IMR-90 (cell line): ENCODE data around the gene ADAM15. TPM values are rescaled to one million over a fixed set of nuclear protein-coding genes. Genes with fewer than 3 reads are reported as not detected.

Source experiments
- ATAC-seq: fragments of 200-7000 bp; cut with Tn5 transposase; 2 replicates; pipeline ENCODE4 v1.9.1; 2020; ENCODE audit warnings: low read depth, mild to moderate bottlenecking, moderate library complexity
- BruUV-seq: library from RNA; stranded (reverse); fragments of 400-500 nt; replicated peaks from 2 replicates; lab custom pipeline; 2021; lab: Mats Ljungman, UMichigan
- CTCF ChIA-PET: fragments of 300-600 bp; formaldehyde crosslinking; extraction: SDS; loops from one replicate; lab custom pipeline; 2021; ENCODE audit warnings: antibody characterized with exemption; lab: Yijun Ruan, JAX
- POLR2A ChIA-PET: fragments of 300-600 bp; sonication (Branson Sonifier 250); formaldehyde crosslinking; loops from one replicate; lab custom pipeline; 2022; ENCODE audit warnings: antibody characterized with exemption; ENCODE audit not compliant: unreplicated experiment; lab: Charles Lee
- DNase-seq: peaks from one replicate; pipeline ENCODE4 v3.0.0; 2013
- H2AFZ ChIP-seq: replicated peaks from 2 replicates; pipeline ENCODE3; 2013; ENCODE audit warnings: low read length, mild to moderate bottlenecking; ENCODE audit not compliant: poor library complexity
- H2AK5ac ChIP-seq: 2 replicates; pipeline ENCODE4 v1.6.1; 2013; ENCODE audit warnings: low read depth, low read length, inconsistent platforms
- H2AK9ac ChIP-seq: replicated peaks from 2 replicates; pipeline ENCODE3; 2013; ENCODE audit warnings: mild to moderate bottlenecking, low read depth, low read length, moderate library complexity; ENCODE audit not compliant: poor library complexity
- H2BK120ac ChIP-seq: 2 replicates; pipeline ENCODE4 v1.6.1; 2013; ENCODE audit warnings: low read depth, low read length, inconsistent platforms
- H2BK15ac ChIP-seq: 3 replicates; pipeline ENCODE4 v1.6.1; 2013; ENCODE audit warnings: low read depth, low read length, inconsistent platforms
- H2BK20ac ChIP-seq: 2 replicates; pipeline ENCODE4 v1.6.1; 2013; ENCODE audit warnings: low read depth, mild to moderate bottlenecking, inconsistent platforms, low read length, moderate library complexity
- H2BK5ac ChIP-seq: 2 replicates; pipeline ENCODE4 v1.6.1; 2013; ENCODE audit warnings: mild to moderate bottlenecking, low read depth, low read length, inconsistent platforms; ENCODE audit not compliant: poor library complexity, severe bottlenecking
- H3K14ac ChIP-seq: replicated peaks from 2 replicates; pipeline ENCODE4 v1.6.1; 2013; ENCODE audit warnings: low read depth, low read length, inconsistent platforms
- H3K18ac ChIP-seq: 2 replicates; pipeline ENCODE4 v1.6.1; 2013; ENCODE audit warnings: low read depth, low read length, control low read depth
- H3K23ac ChIP-seq: 2 replicates; pipeline ENCODE4 v1.6.1; 2013; ENCODE audit warnings: low read depth, low read length, inconsistent platforms
- H3K27ac ChIP-seq: 2 replicates; pipeline ENCODE4 v1.5.1; 2013; ENCODE audit warnings: mild to moderate bottlenecking, control low read depth, low read length; ENCODE audit not compliant: insufficient read depth
- H3K27me3 ChIP-seq: 2 replicates; pipeline ENCODE4 v1.6.1; 2013; ENCODE audit warnings: low read length; ENCODE audit not compliant: control insufficient read depth, insufficient read depth
- H3K36me3 ChIP-seq: 2 replicates; pipeline ENCODE4 v1.6.1; 2013; ENCODE audit warnings: low read length, mixed read lengths; ENCODE audit not compliant: control insufficient read depth, insufficient read depth
- H3K4ac ChIP-seq: 2 replicates; pipeline ENCODE4 v1.6.1; 2013; ENCODE audit warnings: low read depth, low read length, inconsistent platforms
- H3K4me1 ChIP-seq: 2 replicates; pipeline ENCODE4 v1.6.1; 2013; ENCODE audit warnings: low read length, mixed read lengths; ENCODE audit not compliant: control insufficient read depth, insufficient read depth
- H3K4me2 ChIP-seq: 2 replicates; pipeline ENCODE4 v1.6.1; 2013; ENCODE audit warnings: low read depth, mild to moderate bottlenecking, control low read depth, low read length, moderate library complexity
- H3K4me3 ChIP-seq: 2 replicates; pipeline ENCODE4 v1.5.1; 2013; ENCODE audit warnings: low read depth, mild to moderate bottlenecking, control low read depth, low read length, moderate library complexity; ENCODE audit not compliant: insufficient read depth
- H3K56ac ChIP-seq: 2 replicates; pipeline ENCODE4 v1.6.1; 2013; ENCODE audit warnings: low read length, inconsistent platforms; ENCODE audit not compliant: insufficient read depth; ENCODE audit errors: extremely low read depth
- H3K79me1 ChIP-seq, 2 experiments: 2 replicates each; pipeline ENCODE4 v1.6.1; 2013; ENCODE audit warnings: low read length in 2 of 2, inconsistent platforms in 1 of 2, low read depth in 1 of 2
- H3K9ac ChIP-seq: 2 replicates; pipeline ENCODE4 v1.6.1; 2013; ENCODE audit warnings: low read depth, low read length, control low read depth
- H3K9me1 ChIP-seq: 2 replicates; pipeline ENCODE4 v1.6.1; 2013; ENCODE audit warnings: low read length, inconsistent platforms; ENCODE audit not compliant: insufficient read depth
- H3K9me3 ChIP-seq: 2 replicates; pipeline ENCODE4 v1.6.1; 2013; ENCODE audit warnings: low read length; ENCODE audit not compliant: control insufficient read depth, insufficient read depth
- H4K20me1 ChIP-seq: 2 replicates; pipeline ENCODE4 v1.6.1; 2013; ENCODE audit warnings: low read length, inconsistent platforms; ENCODE audit not compliant: insufficient read depth
- H4K5ac ChIP-seq: 2 replicates; pipeline ENCODE4 v1.6.1; 2013; ENCODE audit warnings: mild to moderate bottlenecking, low read depth, low read length, control low read depth
- H4K8ac ChIP-seq, 2 experiments: 2 replicates each; pipeline ENCODE4 v1.6.1; 2013; ENCODE audit warnings: low read depth in 2 of 2, low read length in 2 of 2, control low read depth in 1 of 2, inconsistent platforms in 1 of 2
- H4K91ac ChIP-seq: 2 replicates; pipeline ENCODE4 v1.6.1; 2013; ENCODE audit warnings: low read depth, low read length, inconsistent platforms; ENCODE audit not compliant: insufficient read depth
- BHLHE40 ChIP-seq: fragments of 150-350 bp; IDR thresholded peaks from 2 replicates; pipeline ENCODE4 v1.6.1; 2016; ENCODE audit warnings: mild to moderate bottlenecking, low read depth, low read length
- ELK1 ChIP-seq: fragments of 150-350 bp; IDR thresholded peaks from 2 replicates; pipeline ENCODE4 v1.6.1; 2016; ENCODE audit warnings: low read depth, mild to moderate bottlenecking, low read length, moderate library complexity, borderline replicate concordance
- POLR2A ChIP-seq: IDR thresholded peaks from 2 replicates; pipeline ENCODE4 v1.6.1; 2012; ENCODE audit warnings: mild to moderate bottlenecking, low read depth, low read length
- WGBS, 2 experiments: methylation state at CpG; one replicate each; pipeline versions ENCODE4 v1.1.5 to v1.1.7; 2013; ENCODE audit warnings: missing lambda C conversion rate in 2 of 2; ENCODE audit not compliant: insufficient read length in 1 of 2; ENCODE audit errors: extremely low coverage in 2 of 2; 5-methylcytosine and 5-hydroxymethylcytosine counted together
- dilution Hi-C: fragments of 300-500 bp; cut with HindIII; formaldehyde crosslinking; loops from one replicate; pipeline ENCODE4 v1.14.3; 2018; ENCODE audit warnings: low sequenced_read_pairs; ENCODE audit not compliant: unreplicated experiment
- in situ Hi-C: fragments of 300-500 bp; cut with MboI; formaldehyde crosslinking; loops from 3 replicates; pipeline ENCODE4 v1.14.3; 2019; ENCODE audit warnings: low sequenced_read_pairs, inconsistent platforms, mixed read lengths
- intact Hi-C: fragments of 100-400 bp; cut with micrococcal nuclease; formaldehyde crosslinking; loops from 2 replicates; pipeline ENCODE4 v1.10.0; 2022
- polyA plus RNA-seq, 3 experiments: library from polyadenylated mRNA; depleted of rRNA; stranded (reverse); fragments of >200 nt; gene quantifications; 2 replicates each; pipeline ENCODE4 v1.2.3, GENCODE V29; 2012; ENCODE audit warnings: low replicate concordance in 1 of 3
- total RNA-seq: library from RNA; depleted of rRNA; stranded (reverse); fragments of >200 nt; gene quantifications from 2 replicates; pipeline ENCODE4 v1.2.3, GENCODE V29; 2012

The ADAM15 gene
- total and polyA plus RNA-seq, 2 of the 4 experiments (the other 2 are of a cell fraction): 25.6 to 52.4 TPM

GRCh38 chr1:155033524-155033923 lies 17.6 kb upstream of the ADAM15 start, which contains the start of the genes DCST1 and DCST2:
Gene DCST1 (plus strand): TSS chr1:155033824. CDS start chr1:155034037, 213 bp downstream.
Gene DCST2 (minus strand): TSS chr1:155033781. CDS start chr1:155033701, 80 bp downstream.
- Histone ChIP-seq H2AK5ac (no peak within 1 kb of the TSS), H4K20me1 (no peaks in the 10 kb centered on the region; the same call in 1 of the 2 replicates), H3K9me1 (peaks cover 5% of the 10 kb centered on the region; the same call in 1 of the 2 replicates), H2AFZ (no peak within 1 kb of the TSS), H4K8ac (no peak within 1 kb of the TSS), H3K79me1 (no peaks in the 10 kb centered on the region), H3K9ac (no peak within 1 kb of the TSS), H3K4me3 (no peak within 1 kb of the TSS), H4K91ac (no peak within 1 kb of the TSS), H4K5ac (no peak within 1 kb of the TSS), H3K4ac (no peak within 1 kb of the TSS), H3K56ac (no peak within 1 kb of the TSS), H3K27ac (no peak within 1 kb of the TSS), H3K9me3 (no peaks in the 10 kb centered on the region), H3K14ac (no peak within 1 kb of the TSS), H2BK20ac (no peak within 1 kb of the TSS), H2BK120ac (no peak within 1 kb of the TSS), H3K4me1 (peaks cover 1% of the 10 kb centered on the region; the same call in 1 of the 2 replicates), H3K27me3 (peaks cover 45% of the 10 kb centered on the region), H3K23ac (no peak within 1 kb of the TSS; the same call in 1 of the 2 replicates), H2AK9ac (peak within 1 kb of the TSS; percentile 55), H2BK15ac (no peak within 1 kb of the TSS), H3K18ac (no peak within 1 kb of the TSS), H3K4me2 (no peak within 1 kb of the TSS), H3K36me3 (no peaks in the 10 kb centered on the region), H2BK5ac (no peak within 1 kb of the TSS)
- BruUV-seq: no TSS peak
- ATAC-seq (no peak), DNase-seq (no peak)
- ChIA-PET CTCF (no interaction called here), POLR2A (no interaction called here)
- in situ Hi-C loops (no loop called here), dilution Hi-C loops (no loop called here), intact Hi-C loops (no loop called here)
- WGBS, 2 experiments: 73% methylated on average over 3 of the region's 9 CpGs; no CpG with 5 or more reads in 1 of the 2 experiments
- no peak for TF ChIP-seq POLR2A
- TF ChIP-seq BHLHE40: no peak
- no peak for TF ChIP-seq ELK1
